Neural progenitor cell (in vitro differentiated cells): Measurements from ENCODE around the gene DPF3. TPM values are rescaled to one million over a fixed set of nuclear protein-coding genes. Genes with fewer than 3 reads are reported as not detected.
A peak's percentile ranks its signal among the peaks of the same experiment; 100 is the strongest.

ENCODE experiments used
- DNase-seq: peaks from one replicate; pipeline ENCODE4 v3.0.0-alpha.2; 2016; ENCODE audit warnings: low spot score
- H2AFZ ChIP-seq: fragments of 200-600 bp; sonication (generic); replicated peaks from 2 replicates; pipeline ENCODE4 v1.6.1; 2016; ENCODE audit warnings: antibody characterized with exemption
- H3F3A ChIP-seq: fragments of 200-600 bp; sonication (generic); 2 replicates; pipeline ENCODE4 v1.6.1; 2016; ENCODE audit warnings: antibody characterized with exemption, low read depth
- H3K27ac ChIP-seq: fragments of 200-600 bp; sonication (generic); 2 replicates; pipeline ENCODE4 v1.5.1; 2016; ENCODE audit warnings: mild to moderate bottlenecking
- H3K27me3 ChIP-seq: fragments of 200-600 bp; sonication (generic); 2 replicates; pipeline ENCODE4 v1.6.1; 2016; ENCODE audit warnings: mild to moderate bottlenecking, moderate library complexity
- H3K36me3 ChIP-seq: fragments of 200-600 bp; sonication (generic); 2 replicates; pipeline ENCODE4 v1.5.1; 2016
- H3K4me1 ChIP-seq: fragments of 200-600 bp; sonication (generic); 2 replicates; pipeline ENCODE4 v1.6.1; 2016; ENCODE audit warnings: mixed run types
- H3K4me2 ChIP-seq: fragments of 200-600 bp; sonication (generic); 2 replicates; pipeline ENCODE4 v1.6.1; 2016
- H3K4me3 ChIP-seq: fragments of 200-600 bp; sonication (generic); 2 replicates; pipeline ENCODE4 v1.5.1; 2016
- H3K79me2 ChIP-seq: fragments of 200-600 bp; sonication (generic); 2 replicates; pipeline ENCODE4 v1.6.1; 2016; ENCODE audit warnings: low read depth
- H3K9ac ChIP-seq: fragments of 200-600 bp; sonication (generic); 2 replicates; pipeline ENCODE4 v1.6.1; 2016
- H3K9me3 ChIP-seq: fragments of 200-600 bp; sonication (generic); 2 replicates; pipeline ENCODE4 v1.5.1; 2016; ENCODE audit warnings: low read depth
- H4K20me1 ChIP-seq: fragments of 200-600 bp; sonication (generic); 2 replicates; pipeline ENCODE4 v1.6.1; 2016; ENCODE audit warnings: low read depth
- H3K27ac Mint-ChIP-seq: 3 replicates; pipeline ENCODE4 v1.8.0; 2021; ENCODE audit warnings: mixed read lengths
- H3K27me3 Mint-ChIP-seq: 2 replicates; pipeline ENCODE4 v1.8.0; 2022; ENCODE audit warnings: low read depth, mild to moderate bottlenecking, inconsistent platforms, moderate library complexity, mixed read lengths; ENCODE audit not compliant: insufficient read depth
- H3K36me3 Mint-ChIP-seq: 3 replicates; pipeline ENCODE4 v1.8.0; 2021; ENCODE audit warnings: mixed read lengths
- H3K4me1 Mint-ChIP-seq: 3 replicates; pipeline ENCODE4 v1.8.0; 2021; ENCODE audit warnings: mixed read lengths
- H3K4me3 Mint-ChIP-seq: 3 replicates; pipeline ENCODE4 v1.8.0; 2021; ENCODE audit warnings: mild to moderate bottlenecking, moderate library complexity, mixed read lengths
- H3K9me3 Mint-ChIP-seq: 3 replicates; pipeline ENCODE4 v1.8.0; 2020; ENCODE audit warnings: mixed read lengths
- CTCF ChIP-seq: fragments of 200-600 bp; sonication (generic); IDR thresholded peaks from 2 replicates; pipeline ENCODE4 v1.5.1; 2017; ENCODE audit warnings: antibody characterized with exemption, mild to moderate bottlenecking
- EZH2 ChIP-seq: fragments of 200-600 bp; sonication (generic); IDR thresholded peaks from 2 replicates; pipeline ENCODE4 v1.6.1; 2017; ENCODE audit warnings: antibody characterized with exemption, mild to moderate bottlenecking, moderate library complexity
- EZH2phosphoT487 ChIP-seq: fragments of 200-600 bp; sonication (generic); IDR thresholded peaks from 2 replicates; pipeline ENCODE4 v1.6.1; 2017; ENCODE audit warnings: antibody characterized with exemption
- total RNA-seq: library from RNA; depleted of rRNA; stranded (reverse); fragments of >200 nt; gene quantifications from 2 replicates; pipeline ENCODE4 v1.2.3, GENCODE V29; 2015; ENCODE audit warnings: low replicate concordance

DPF3 gene
- total RNA-seq, 1 donor from 2014 or later: not detected

DNA sequence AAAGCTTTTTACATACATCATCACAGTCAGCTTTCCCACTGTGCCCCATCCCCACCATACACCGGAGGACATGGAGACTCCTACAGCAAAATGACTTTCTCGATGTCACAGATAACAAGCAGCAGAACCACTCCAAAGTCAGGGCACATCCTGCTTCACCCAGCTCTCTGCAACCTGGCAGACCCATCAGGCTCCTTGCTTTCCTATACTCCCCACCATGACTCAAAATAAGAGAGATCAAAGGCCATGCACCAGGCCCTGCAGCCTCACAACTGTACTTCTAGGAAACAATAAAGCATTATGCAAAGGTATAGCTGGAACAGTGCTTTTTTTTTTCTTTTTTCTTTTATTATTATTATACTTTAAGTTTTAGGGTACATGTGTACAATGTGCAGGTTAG is 187.4 kb downstream of the DPF3 start:
- Histone ChIP-seq H3K4me2 (no peak overlapping the region), H3K27me3 (no peaks in the 10 kb centered on the region), H3K79me2 (no peaks in the 10 kb centered on the region), H3K9me3 (no peaks in the 10 kb centered on the region), H2AFZ (no peak overlapping the region), H3K27ac (no peak overlapping the region), H3K4me3 (no peak overlapping the region), H3K36me3 (no peaks in the 10 kb centered on the region), H3K4me1 (peaks cover 22% of the 10 kb centered on the region), H4K20me1 (no peaks in the 10 kb centered on the region), H3K9ac (no peak overlapping the region), H3F3A (peaks cover 6% of the 10 kb centered on the region)
- Mint-ChIP-seq H3K9me3 (peaks cover 3% of the 10 kb centered on the region), H3K4me3 (no peak overlapping the region), H3K27ac (no peak overlapping the region), H3K36me3 (no peaks in the 10 kb centered on the region), H3K27me3 (peaks cover 2% of the 10 kb centered on the region), H3K4me1 (peaks cover 37% of the 10 kb centered on the region)
- DNase-seq: no peak
- TF ChIP-seq CTCF: no peak
- TF ChIP-seq EZH2phosphoT487: no peak
- TF ChIP-seq EZH2: no peak

DNA sequence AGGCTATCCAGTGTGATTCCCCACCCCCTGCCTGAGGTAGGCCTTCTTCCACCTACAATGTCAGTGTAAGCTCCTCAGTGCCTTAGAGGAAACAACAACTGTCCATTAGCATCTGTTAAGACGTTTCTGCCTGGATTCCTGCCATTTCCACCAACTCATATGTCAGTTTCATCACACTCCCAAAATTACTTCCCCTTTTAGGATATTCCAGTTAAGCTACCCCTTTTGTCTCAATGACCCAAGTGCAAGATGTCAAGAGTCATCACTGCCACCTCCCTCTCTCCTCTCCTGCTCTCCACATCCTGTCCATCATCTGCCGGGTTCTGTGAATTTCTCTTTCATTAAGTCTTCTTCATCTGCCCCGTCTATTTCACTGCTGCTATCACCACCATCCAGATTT is 189.4 kb downstream of the DPF3 start:
- no peak overlapping the region for H3K27ac Mint-ChIP-seq
- peaks cover 51% of the 10 kb centered on the region for H3K4me1 Mint-ChIP-seq
- no peak overlapping the region for H3K27ac ChIP-seq

DNA sequence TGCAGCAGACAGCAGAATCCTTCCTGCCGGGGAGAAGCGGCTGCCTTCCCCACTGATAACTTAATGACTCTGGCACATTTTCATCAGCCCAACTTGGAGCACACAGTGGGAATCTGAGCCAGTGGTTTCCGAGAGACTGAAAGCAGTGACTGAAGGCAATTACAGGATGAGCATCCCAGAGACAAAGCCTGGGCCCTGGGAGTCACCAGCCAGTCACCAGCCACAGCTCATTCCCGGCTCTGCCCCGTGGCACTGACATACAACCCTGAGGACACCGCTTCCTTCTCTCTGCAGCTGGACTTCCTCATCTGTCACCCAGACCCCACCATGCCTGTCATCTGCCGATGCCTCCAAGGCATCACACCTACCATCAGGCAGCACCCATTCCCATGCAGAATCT is 192.3 kb downstream of the DPF3 start:
- Mint-ChIP-seq H3K9me3 (peaks cover 3% of the 10 kb centered on the region), H3K4me3 (peak overlapping the region; percentile 43), H3K36me3 (no peaks in the 10 kb centered on the region), H3K27me3 (peaks cover 2% of the 10 kb centered on the region), H3K4me1 (peaks cover 35% of the 10 kb centered on the region), H3K27ac (peak overlapping the region; percentile 72)
- Histone ChIP-seq H3K79me2 (no peaks in the 10 kb centered on the region), H3K27ac (no peak overlapping the region), H3K27me3 (no peaks in the 10 kb centered on the region), H3F3A (peaks cover 14% of the 10 kb centered on the region), H3K4me2 (peak overlapping the region; percentile 59), H4K20me1 (no peaks in the 10 kb centered on the region), H3K4me1 (peaks cover 26% of the 10 kb centered on the region), H3K9ac (no peak overlapping the region), H3K4me3 (peak overlapping the region; percentile 21), H3K36me3 (no peaks in the 10 kb centered on the region), H3K9me3 (no peaks in the 10 kb centered on the region), H2AFZ (peak overlapping the region; percentile 39)
- peak; percentile 52 for DNase-seq
- TF ChIP-seq EZH2: no peak
- TF ChIP-seq CTCF: no peak
- no peak for TF ChIP-seq EZH2phosphoT487

More for the DNA sequence above, 189.4 kb downstream of the DPF3 start:
- no peaks in the 10 kb centered on the region for H4K20me1 ChIP-seq
- Mint-ChIP-seq H3K27me3 (peaks cover 2% of the 10 kb centered on the region), H3K9me3 (peaks cover 3% of the 10 kb centered on the region), H3K36me3 (no peaks in the 10 kb centered on the region), H3K4me3 (peak overlapping the region; percentile 1)
- no peaks in the 10 kb centered on the region for H3K79me2 ChIP-seq
- no peak for DNase-seq
- H3K4me1 ChIP-seq: peaks cover 35% of the 10 kb centered on the region
- no peak overlapping the region for H3K9ac ChIP-seq
- no peaks in the 10 kb centered on the region for H3K9me3 ChIP-seq
- TF ChIP-seq EZH2 (no peak), EZH2phosphoT487 (no peak), CTCF (no peak)
- no peak overlapping the region for H3K4me2 ChIP-seq
- no peaks in the 10 kb centered on the region for H3K36me3 ChIP-seq
- peaks cover 14% of the 10 kb centered on the region for H3F3A ChIP-seq
- no peak overlapping the region for H3K4me3 ChIP-seq
- H2AFZ ChIP-seq: no peak overlapping the region
- no peaks in the 10 kb centered on the region for H3K27me3 ChIP-seq
